Mammary microvascular endothelial cell (primary cell): ENCODE measurements around the gene CCNK. TPM values are rescaled to one million over a fixed set of nuclear protein-coding genes. Genes with fewer than 3 reads are reported as not detected.

Experiments
- total RNA-seq: library from RNA; depleted of rRNA; stranded (reverse); fragments of >200 nt; gene quantifications from 2 replicates; pipeline ENCODE4 v1.2.3, GENCODE V29; 2015

CCNK gene
- total RNA-seq: 14.0 and 24.6 TPM in 2 replicates

DNA sequence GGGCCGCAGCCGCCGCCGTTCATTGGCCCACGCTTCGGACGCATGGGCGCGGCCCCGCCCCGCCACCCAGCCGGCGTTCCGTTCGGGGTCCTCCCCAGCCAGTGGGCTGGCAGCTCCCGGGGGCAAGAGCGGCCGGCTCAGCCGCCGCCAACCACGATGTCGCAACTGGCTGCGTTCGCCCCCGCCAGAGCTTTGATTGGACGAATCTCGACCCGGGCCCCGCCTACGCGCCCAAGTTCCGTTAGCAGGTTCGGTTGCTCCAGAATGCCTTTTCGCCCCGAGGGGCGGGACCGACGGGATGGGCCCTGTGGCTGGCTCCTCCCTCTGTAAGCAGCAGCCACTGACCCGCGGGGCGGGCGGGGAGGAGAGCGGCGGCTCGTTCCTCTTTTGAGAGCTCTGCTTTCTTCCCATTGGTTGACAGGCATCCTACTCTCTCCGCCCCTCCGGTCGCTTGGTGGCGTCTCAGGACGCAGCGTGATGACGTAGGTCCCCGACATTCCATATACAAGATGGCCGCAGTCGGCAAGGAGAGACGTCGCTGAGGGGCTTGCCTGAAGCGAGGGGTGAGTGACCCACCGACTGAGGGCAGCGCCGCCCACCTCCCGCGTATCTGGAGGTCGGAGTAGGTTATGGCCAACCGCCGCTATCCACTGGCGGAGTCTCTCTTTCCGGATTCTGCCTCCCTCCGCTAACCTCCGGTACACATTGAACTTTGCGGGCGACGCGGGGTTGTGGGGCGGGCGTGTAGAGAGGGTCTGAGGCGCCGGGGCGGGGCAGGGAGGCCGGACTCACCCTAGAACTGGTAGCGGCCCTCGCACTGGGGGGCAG is at the start of gene CCNK:
Gene CCNK (plus strand): TSS at position 493 of the 828 bp plus-strand sequence. CDS start 11,269 bp downstream, outside the sequence.

DNA sequence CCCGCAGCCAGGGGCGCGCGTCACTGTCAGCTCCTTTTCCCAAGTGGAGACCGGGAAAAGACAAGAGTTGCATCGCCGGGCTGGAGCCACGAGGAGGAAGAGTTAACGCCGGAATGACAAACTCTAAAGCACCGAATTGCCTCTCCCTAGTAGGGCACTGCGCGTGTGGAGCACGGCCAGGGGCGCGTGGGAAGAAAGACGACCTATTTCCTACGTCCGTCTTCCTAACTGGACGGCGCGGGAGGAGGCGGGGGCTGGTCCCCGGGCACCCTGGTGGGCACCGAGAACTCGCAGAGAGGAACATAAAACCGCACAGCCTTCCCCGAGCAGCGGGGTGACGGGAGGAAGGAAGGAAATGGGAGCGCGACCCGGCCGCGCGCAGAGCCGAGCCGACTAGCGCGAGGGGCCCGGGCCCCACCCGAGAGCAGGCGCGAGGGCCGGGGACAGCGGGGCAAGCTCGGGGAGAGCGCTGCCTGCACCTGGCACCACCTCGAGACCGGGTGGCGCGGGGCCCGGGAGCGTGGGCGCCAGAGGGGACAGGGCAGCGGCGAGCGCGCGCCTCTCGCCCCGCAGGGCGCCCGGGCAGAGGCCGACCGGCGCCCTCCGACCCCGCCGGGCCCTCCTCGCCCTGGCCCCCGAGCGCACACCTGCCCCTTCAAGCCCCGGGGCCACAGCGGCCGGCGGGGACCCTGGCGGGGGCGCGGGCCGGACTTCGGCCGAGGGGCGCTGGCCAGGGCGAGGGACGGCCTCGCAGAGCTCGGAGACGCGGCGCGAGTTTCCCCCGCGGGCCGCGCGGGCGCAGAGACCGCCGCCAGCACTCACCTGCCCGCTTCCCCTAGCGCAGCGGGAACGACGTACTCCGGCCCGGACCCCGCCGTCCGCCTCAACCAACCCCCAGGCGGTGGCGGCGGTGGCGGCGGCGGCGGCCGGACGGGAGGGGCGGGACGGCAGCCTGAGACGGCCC is 1.0 kb upstream of the CCNK start, which contains the start of gene SETD3:
Gene SETD3 (minus strand): TSS at position 954 of the 964 bp plus-strand sequence. CDS start 15,054 bp downstream, outside the sequence.

Other genes with a start within 250 kb of the CCNK start
- 0.13 TPM in 1 of 2 replicates, not detected in the other for gene BCL11B, start 209.2 kb upstream of the CCNK start, total RNA-seq
- 51.2 and 53.3 TPM in 2 replicates for gene SETD3, start 550 bp upstream of the CCNK start, total RNA-seq
- 23.6 and 28.2 TPM in 2 replicates for gene CCDC85C, start 122.8 kb downstream of the CCNK start, total RNA-seq
- 3.3 and 4.7 TPM in 2 replicates for gene HHIPL1, start 163.7 kb downstream of the CCNK start, total RNA-seq
- gene CYP46A1, start 202.9 kb downstream of the CCNK start, total RNA-seq: 0.07 and 0.15 TPM in 2 replicates